Measurements from ENCODE around the gene EHD2.
"Not testable (repeated sequence)": the region's sequence is repeated elsewhere in the genome, so short reads cannot be mapped to it uniquely, and the experiment has no call there.

EHD2 gene

GRCh38 chr19:47714855-47715254 lies 1.6 kb downstream of the EHD2 start:
- DNase-seq (ENCODE audit: low read depth), result not testable (repeated sequence)

GRCh38 chr19:47716270-47716937 lies 3.2 kb downstream of the EHD2 start:
- DNase-seq (ENCODE audit: low read depth), result no peak

- not testable (repeated sequence) for DNase-seq (ENCODE audit: low read depth)
Measured at GRCh38 chr19:47718415-47719046, 5.3 kb downstream of the EHD2 start.

DNA sequence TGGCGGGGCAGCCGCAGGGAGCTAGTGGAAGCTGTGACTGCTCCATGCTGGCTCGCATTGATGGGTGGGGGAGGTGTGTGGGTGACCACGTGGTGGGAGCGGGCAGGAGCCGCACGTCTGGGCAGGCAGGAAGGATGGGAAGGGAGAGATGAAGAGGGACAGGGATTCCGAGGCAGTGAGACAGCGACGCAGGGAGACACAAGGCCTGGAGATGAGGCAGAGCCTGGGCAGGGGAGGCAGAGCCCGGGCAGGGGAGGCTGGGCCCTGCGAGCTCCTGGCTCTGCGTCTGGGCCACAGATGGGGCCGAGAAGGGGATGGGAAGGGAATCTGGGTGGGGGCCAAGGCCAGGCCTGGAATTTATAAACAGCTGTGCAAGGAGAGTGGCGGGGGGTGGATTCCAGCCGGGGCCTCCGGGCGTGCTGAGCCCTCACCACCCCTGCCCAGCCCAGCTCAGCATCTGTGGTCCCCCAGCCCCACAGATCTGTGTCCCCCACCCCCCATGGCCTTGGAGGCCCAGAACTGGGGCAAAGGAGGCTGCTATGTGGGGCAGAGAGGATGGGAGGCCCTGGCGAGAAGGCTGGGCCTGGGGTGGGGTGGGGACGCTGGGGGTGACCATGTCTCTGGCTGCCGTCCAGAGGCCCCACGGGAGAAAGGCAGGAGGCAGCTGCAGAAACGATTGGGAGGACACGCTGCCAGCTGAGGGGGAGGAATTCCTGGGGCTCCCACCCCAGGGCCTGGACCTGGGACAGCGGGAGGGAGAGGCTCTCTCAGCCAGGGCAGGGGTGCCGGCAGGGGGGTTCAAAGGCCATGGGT lies 6.0 kb downstream of the EHD2 start:
- no peak for DNase-seq (ENCODE audit: low read depth)

GRCh38 chr19:47720669-47721422 lies 7.6 kb downstream of the EHD2 start:
- no peak for DNase-seq (ENCODE audit: low read depth)

GRCh38 chr19:47723581-47723940 lies 10.3 kb downstream of the EHD2 start:
- no peak for DNase-seq (ENCODE audit: low read depth)

DNA sequence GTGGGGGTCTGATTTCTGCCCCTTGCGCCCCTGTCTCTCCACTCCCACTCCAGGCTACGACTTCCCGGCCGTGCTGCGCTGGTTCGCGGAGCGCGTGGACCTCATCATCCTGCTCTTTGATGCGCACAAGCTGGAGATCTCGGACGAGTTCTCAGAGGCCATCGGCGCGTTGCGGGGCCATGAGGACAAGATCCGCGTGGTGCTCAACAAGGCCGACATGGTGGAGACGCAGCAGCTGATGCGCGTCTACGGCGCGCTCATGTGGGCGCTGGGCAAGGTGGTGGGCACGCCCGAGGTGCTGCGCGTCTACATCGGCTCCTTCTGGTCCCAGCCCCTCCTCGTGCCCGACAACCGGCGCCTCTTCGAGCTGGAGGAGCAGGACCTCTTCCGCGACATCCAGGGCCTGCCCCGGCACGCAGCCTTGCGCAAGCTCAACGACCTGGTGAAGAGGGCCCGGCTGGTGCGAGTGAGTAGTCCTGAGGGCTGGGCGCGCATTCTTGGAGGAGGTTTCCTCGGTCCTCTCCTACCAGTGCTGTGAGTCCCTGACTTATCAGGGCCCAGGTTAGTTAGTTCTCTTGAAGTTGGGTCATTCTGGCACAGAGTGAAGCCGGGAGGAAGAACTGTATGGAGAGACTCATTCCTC lies 12.7 kb downstream of the EHD2 start:
- DNase-seq (ENCODE audit: low read depth), result no peak

DNA sequence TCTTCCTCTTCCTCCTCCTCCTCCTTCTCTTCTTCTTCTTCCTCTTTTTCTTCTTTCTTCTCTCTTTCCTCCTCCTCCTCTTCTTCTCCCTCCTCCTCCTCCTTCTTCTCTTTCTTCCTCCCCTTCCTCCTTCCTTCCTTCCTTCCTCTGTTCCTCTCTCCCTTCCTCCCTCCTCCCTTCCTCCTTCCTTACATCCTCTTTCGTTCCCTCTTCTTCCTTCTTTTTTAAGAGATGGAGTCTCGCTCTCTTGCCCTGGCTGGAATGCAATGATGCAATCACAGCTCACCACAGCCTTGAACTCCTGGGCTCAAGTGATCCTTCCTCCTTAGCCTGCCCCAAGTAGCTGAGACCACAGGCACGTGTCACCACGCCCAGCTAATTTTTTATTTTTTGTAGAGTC lies 13.2 kb downstream of the EHD2 start:
- no peak for DNase-seq (ENCODE audit: low read depth)

DNA sequence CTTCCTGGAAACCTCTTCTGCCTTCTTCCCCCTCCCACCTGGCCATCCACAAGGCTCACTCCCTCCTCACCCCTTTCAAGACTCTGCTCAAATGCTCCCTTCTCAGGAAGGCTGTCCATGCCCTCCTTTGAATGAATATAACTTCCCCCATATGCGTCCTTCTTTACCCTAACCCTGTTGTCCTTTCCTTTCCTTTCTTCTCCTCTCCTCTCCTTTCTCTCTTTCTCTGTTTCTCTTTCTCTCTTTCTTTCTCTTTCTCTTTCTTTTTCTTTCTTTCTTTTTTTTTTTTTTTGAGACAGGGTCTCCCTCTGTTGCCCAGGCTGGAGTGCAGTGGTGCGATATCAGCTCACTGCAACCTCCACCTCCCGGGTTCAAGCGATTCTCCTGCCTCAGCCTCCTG lies 15.1 kb downstream of the EHD2 start:
- DNase-seq (ENCODE audit: low read depth), result not testable (repeated sequence)

- DNase-seq (ENCODE audit: low read depth), result no peak
Measured at GRCh38 chr19:47729468-47729798, 16.2 kb downstream of the EHD2 start.

DNA sequence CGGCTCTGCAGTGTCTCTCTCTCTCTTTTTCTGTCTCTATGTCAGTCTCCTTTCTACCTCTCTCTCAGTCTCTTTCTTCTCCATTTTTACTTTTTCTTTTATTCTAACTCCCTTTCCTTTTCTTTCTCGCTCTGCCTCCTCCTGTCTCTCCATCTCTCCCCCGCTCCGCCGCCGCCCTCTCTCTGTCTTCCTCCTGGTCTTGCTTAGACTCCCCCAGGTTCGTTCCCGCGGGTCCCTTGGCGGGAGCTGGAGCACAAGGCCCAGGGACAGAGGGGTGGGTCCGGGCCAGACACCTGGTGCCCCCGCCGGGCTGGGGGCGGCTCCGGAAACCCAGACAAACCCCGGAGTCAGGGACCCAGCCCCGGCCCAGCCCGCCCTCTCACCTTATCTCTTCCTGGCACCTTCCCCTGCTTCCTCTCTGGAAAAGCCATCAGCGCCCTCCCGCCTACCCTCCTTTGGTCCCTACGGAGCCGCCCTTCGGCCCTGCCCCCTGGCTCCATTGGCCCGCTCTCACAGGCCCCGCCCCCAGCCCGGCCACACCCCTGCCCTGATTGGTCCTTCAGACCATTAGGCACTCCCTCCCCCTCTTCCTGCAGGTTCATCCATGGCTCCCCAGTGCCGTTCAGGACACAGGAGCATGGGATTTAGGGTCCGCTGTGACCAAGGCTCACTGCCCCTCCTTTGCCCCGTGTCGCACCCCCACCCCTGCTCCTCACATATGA lies 16.7 kb downstream of the EHD2 start:
- no peak for DNase-seq (ENCODE audit: low read depth)

DNA sequence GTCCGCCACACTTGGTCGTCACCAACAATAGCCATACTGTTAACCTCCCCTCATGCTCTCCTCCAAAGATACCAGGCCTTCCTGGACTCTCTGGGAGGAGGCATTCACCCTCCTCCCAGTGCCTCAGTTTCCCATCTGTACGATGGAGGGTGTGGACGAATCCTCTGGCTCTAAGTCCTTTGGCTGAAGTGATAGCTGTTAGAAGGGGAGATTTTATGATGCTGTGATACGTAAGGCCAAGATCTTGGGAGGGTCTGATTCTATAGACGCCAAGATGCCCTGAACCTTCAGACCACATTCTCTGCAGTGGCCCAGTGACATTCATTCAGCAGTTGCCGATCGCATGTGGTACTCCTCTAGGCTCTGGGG lies 17.3 kb downstream of the EHD2 start:
- DNase-seq (ENCODE audit: low read depth), result no peak

DNA sequence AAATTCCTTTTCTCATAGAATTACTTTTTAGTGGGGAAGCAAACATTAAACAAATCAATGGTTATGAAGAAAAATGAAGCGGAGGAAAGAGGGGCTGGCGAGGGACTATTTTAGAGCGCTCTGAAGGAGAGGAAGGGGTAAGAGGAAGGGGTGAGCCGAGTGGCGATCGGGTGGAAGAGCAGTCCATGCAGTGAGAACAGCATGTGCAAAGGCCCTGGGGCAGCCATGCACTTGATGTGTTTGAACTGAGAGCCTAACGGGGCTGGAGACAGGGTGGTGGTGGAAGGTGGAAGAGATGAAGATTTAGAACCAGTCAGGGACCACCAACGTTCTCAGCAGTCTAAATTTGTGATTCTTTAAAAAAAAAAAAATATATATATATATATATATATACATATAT lies 17.7 kb downstream of the EHD2 start:
- no peak for DNase-seq (ENCODE audit: low read depth)

- no peak for DNase-seq (ENCODE audit: low read depth)
Measured at GRCh38 chr19:47735131-47735530, 21.9 kb downstream of the EHD2 start.

GRCh38 chr19:47740866-47741519 lies 27.8 kb downstream of the EHD2 start:
- DNase-seq (ENCODE audit: low read depth), result no peak

DNA sequence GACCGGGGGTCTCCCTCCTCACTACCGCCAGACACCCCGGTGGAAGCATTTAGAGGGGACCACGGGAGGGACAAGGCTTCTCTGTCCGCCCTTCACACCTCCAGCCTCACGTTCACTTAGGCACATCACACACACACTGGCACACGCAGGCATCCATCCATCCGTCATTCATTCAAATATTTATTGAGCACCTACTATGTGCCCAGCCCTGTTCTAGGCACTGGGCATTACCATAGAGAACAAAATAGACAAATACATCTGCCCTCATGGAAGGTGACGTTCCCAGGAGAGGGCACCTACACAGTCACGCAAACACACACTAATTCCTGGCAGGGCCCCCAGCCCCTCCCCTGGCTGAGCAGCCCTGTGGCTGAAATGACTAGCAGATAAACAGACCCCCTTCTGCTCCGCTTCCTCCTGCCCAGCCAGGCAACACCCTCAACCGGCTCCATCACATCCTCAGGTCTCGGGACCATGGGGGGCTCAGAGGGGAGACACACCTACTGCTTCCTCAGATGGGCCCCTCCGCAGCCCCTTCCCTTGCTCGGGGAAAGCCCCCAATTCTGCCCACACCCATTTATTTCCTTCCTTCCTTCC lies 28.4 kb downstream of the EHD2 start:
- DNase-seq (ENCODE audit: low read depth), result no peak

DNA sequence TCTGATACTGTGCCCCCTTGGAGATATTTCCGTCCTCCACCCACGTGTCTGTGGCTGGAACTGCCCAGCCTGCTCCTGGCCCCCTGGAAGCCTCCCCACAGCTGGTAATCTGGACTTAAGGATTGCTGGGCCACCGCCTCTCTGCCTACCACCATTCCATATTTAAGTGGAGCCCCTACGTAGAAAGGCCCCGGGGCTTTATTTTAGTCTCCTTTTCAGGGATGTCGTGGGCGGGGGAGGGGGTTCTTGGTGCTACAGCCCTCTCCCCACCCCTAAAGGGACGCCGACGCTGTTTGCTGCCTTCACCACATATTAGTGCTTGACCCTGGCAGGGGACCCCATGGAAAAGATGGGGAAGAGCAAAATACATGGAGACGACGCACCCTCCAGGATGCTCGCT lies 29.4 kb downstream of the EHD2 start:
- no peak for DNase-seq (ENCODE audit: low read depth)

GRCh38 chr19:47745010-47745901 lies 32.0 kb downstream of the EHD2 start, which contains the start of gene NOP53:
TSS of gene NOP53 (plus strand) at chr19:47745546. CDS start at chr19:47745560, 14 bp downstream.
- peak; percentile 95 for DNase-seq (ENCODE audit: low read depth)

DNA sequence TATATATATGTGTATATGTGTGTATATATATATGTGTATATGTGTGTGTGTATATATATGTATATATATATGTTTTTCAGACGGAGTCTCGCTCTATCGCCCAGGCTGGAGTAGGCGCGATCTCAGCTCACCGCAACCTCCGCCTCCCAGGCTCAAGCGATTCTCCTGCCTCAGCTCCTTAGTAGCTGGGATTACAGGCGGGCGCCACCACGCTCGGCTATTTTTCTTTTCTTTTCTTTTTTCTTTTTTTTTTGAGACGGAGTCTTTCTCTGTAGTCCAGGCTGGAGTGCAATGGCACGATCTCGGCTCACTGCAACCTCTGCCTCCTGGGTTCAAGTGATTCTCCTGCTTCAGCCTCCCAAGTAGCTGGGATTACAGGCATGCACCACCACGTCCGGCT lies 32.9 kb downstream of the EHD2 start:
- not testable (repeated sequence) for DNase-seq (ENCODE audit: low read depth)

All from activated T-helper 9 cell treated with anti-CD3 and anti-CD28 coated beads, Interleukin-2, amount 50 U/mL, for 16 hours (primary cell).